NCI-H2227 treated with DMSO at 0.1 percent for 48 hours (cell line): ENCODE results near the gene LAIR2.
A peak's percentile ranks its signal among the peaks of the same experiment; 100 is the strongest.
"Not testable (repeated sequence)": the region's sequence is repeated elsewhere in the genome, so short reads cannot be mapped to it uniquely, and the experiment has no call there.

Experiments used
- DNase-seq: peaks from one replicate; lab custom pipeline; 2025; lab: John Stamatoyannopoulos, UW

The LAIR2 gene

DNA sequence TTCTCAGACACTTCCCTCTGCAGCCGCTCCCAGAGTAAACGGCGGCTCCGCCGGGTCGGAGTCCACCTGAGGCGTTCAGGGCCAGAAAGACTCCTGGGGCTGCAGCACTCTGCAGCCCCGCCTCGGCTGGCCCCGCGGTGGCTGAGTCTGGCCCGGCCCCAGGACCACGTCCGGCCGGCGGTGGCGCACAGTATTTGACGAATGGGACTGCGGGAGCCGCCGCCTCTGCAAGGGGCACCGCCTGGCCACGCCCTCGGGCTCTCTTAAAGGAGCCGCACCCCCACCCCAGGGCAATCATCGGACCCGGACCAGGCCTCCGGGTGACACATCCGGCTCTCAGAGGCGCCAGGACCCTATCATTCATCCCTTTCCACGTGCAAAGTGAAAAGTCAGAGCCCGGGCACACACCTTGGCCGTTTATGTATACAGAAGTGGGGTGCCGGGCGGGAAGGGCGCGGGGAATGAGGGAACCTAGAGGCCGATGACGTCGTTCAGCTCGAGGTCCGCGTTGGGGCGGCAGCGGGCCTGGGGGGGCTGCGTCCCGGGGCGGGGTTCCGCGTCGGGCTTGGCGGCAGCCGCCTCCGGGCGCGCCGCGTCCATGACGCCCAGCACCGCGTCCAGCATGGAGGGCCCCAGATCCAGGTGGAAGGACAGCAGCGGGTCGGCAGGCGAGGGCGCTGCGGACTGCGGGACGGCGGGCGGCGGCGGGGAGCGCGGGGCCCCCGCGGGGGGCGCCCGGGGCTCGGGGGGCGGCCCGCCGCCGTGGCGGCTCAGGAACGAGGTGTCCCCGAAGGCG is 37.8 kb upstream of the LAIR2 start:
- peak; percentile 94 for DNase-seq

DNA sequence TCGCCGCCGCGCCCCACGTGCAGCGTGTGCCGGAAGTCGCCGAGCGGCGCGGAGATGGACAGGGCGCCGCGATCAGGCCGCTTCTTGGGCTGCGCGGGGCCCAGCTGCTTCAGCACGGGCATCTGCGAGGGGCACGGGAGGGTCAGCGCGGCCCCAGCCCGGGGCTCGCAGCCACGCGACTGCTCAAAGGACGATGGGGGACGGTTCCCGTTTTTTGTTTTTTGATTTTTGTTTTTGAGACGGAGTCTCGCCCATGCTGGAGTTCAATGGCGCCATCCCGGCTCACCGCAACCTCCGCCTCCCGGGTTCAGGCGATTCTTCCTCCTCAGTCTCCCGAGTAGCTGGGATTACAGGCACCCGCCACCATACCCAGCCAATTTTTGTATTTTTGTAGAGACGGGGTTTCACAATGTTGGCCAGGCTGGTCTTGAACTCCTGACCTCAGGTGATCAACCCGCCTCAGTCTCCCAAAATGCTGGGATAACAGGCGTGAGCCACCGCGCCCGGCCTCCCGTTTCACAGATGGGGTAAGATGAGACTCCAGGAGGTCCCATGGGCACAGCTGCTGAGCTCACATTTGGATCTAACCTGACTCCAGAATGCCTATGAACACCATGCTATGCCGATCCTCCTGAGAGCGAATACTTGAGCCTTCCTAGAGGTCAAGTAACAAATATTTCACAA is 37.1 kb upstream of the LAIR2 start:
- no peak for DNase-seq

DNA sequence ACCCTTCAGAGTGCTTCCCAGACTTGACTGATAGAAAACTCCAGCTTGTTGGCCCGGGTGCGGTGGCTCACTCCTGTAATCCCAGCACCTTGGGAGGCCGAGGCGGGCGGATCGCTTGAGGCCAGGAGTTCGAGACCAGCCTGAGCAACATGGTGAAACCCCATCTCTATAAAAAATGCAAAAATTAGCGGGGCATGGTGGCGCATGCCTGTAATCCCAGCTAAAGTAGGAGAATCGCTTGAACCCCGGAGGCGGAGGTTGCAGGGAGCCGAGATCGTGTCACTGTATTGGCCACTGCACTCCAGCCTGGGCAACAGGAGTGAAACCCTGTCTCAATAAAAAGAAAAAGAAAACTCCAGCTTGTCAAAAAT is 36.5 kb upstream of the LAIR2 start:
- DNase-seq: not testable (repeated sequence)

DNA sequence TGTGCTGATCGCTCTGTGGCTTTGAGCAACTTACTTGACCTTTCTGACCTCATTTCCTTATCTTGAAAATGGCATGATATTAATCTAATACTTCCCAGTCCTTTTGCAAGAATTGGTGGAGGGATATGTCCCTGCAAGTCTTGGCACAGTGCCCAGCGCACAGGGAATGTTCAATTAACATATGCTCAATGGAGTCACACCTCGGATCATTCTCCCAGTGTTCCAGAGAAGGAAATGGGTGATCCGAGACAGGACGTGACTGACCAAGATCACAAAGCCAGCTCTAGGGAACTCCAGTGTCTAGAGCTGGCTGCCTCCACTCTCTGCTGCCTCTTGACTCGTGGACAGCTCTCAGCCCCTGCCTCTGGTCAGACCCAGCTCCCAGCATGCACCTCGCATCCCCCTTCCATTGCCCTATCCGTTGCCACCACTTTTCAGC is 33.1 kb upstream of the LAIR2 start:
- DNase-seq: no peak

DNA sequence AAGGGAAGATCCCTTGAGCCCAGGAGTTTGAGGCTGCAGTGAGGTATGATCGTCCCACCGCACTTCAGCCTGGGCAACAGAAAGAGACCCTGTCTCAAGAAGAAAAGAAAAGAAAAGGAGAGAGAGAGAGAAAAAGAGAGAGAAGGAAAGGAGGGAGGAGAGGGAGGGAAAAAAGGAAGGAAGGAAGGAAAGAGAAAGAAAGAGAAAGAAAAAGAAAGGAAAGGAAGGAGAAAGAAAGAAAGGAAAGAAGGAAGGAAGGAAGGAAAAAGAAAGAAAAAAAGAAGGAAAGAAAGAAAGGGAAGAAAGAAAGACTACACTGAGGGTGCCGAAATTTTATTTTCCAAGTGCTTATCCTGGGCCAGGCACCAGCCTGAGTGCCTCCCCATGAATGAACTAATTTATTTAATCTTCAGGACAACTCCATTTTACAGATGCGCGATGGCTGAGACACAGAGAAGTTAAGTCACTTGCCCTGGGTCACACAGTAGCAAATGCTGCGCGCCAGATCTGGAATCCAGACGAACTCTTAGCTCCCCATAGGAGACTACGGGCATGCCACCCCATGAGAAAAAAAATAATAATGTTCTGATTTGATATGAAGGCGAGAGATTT is 32.2 kb upstream of the LAIR2 start:
- no peak for DNase-seq

DNA sequence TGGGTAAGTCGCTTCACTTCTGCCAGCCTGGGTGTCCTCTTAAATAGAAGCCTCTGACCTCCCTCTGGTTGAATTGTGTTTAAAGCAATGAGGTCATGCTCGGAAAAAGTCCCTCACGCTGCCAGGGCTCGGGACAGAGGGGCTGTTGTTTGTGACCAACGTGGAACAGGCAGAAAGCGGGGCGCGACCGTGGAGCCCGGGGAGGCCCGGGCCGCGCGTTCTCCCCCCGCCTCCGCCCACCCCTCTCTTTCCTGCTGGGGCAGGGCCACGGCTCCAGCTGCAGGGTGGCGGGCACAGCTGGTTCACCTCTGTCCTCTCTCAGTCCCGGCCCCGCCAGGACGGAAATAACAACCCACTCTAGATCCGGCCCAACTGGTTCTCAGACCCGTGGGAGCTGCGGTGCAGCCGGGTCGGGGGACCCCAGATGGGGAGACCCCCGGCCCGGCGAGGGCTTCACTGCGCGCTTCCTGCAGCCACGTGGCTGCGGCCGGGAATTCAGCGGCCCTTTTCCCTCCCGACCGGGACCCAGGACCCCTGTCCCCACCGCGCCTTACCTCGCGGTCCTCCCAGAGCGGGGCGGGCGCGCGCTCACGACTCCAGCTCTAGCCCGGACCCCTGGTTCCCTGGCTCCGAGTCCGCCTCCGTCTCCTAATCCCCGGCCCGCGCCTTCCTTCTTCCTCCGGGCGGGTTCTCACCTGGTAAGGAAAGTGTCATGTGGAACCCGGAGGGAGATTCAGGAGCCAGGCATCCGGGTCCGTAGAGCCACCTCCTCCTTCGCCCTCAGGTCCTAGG is 31.4 kb upstream of the LAIR2 start:
- no peak for DNase-seq

DNA sequence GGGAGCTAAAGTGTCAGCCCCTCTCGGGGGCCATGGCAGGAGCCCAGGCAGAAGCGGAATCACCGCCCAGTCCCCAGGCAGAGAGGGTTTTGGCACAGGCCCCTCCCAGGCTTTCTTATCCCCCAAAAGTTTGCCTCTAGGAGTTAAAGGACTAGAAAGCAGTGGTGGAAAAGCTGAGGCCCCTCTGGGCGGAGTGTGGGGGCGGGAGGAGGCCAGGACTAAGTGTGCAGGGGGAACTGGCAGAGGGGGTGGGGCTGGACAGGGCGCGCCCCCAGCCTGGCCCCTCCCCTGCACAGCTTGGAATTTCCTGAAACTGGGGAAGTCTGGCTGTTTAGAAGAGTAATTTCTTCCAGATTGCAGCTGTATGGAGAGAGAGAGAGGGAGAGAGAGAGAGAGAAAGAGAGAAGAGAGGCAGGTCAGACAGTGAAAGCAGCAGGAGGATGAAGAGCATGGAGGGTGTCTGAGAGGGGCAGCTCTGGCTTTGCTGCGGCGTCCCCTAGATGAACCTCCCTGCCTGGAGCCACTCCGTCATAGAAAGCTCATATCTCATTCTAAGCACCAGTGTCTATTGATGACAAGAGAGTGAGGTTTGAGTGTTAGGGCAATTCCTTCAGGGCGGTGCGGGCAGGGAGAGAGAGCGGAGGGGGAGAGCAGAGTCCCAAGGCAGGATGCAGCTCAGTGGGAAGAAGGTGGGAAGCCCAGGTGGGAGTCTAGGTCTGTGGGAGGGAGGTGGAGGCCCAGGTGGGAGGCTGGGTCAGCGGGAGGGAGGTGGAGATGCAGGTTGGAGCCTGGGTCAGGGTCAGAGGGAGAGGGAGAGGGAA is 29.4 kb upstream of the LAIR2 start, which contains the start of gene CDC42EP5:
Gene CDC42EP5 (minus strand): TSS at position 226 of the 821 bp plus-strand sequence. CDS start 7,749 bp downstream, outside the sequence.
- DNase-seq: no peak

DNA sequence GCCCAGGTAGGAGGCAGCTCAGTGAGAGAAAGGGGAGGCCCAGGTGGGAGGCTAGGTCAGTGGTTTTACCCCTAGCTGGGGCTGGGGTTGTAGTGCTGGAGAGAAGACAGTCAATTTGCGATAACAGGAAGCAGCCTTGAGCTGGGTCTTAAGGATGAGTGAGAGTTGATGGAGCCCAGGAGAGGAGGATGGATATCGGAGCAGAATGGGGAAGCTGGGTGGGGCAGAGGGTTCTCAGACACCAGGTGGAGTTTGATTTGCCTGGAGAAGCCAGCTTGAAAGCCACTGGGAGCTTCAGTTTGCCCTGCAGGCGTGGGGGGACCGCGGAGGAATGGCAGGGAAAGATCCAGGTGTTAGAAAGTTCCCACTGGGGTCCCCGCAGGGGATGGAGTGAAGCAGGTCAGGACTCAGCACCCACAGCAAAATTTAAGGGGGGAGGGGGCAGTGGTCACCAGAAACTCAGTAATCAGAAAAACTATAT is 28.7 kb upstream of the LAIR2 start:
- no peak for DNase-seq

DNA sequence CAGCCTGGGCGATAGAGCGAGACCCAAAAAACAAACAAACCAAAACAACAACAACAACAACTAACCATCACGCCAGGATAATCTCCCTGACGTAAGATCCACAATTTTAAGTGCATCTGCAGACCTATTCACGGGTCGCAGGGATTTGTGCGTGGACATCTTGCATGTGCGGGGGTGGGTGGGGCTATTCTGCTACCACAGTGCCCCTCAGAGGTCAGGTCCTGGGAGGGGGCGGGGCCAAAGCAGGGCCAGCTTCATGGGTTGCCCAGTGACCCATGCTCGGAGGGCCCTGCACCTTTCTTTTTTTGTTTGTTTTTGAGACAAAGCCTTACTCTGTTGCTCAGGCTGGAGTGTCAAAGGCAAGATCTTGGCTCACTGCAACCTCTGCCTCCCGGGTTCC is 26.9 kb upstream of the LAIR2 start:
- no peak for DNase-seq

DNA sequence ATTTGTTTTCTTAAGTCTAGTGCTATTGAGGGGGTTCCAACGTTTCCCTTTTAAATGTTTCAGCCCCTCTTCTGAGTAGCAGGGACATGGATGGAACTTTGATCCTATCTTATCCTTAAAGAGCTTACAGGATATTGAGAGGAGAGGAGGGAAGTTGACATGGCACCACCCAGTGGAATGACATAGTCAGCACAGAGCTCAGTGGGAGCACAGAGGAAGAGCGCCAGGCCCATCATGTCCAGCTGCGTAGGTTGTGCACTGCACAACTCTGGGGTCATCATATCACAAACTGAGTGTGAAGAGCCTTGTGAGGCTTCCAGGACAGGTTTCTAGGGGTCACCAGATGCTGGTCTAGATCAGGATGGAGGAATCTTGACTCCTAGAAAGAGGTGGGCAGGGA is 25.0 kb upstream of the LAIR2 start:
- DNase-seq: no peak

DNA sequence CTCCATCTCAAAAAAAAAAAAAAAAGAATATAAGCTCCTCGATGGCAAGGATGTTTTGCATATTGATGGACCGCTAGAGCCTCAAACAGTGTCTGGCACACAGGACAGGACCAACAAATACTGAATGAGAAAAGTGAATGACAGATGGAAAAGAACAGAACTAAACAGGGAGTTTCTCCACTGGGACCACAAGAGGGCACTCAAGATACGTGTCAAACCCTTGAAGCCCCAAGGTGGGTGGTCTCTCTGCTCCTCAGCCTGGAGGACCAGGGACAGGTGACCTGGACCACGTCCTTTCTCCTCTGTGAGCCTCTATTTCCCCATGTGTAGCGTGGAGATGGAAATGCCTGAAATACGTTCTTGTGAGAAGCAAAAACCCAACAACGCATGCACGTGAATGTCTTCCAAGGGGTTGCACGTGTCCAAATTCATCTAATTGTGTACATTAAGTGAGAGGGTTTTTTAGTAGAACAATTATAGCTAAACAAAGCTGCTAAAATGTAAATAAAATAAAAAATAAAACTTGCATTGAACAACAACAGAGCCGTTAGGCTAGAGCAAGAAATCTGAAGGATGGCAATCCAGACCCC is 23.9 kb upstream of the LAIR2 start:
- DNase-seq: peak; percentile 81

DNA sequence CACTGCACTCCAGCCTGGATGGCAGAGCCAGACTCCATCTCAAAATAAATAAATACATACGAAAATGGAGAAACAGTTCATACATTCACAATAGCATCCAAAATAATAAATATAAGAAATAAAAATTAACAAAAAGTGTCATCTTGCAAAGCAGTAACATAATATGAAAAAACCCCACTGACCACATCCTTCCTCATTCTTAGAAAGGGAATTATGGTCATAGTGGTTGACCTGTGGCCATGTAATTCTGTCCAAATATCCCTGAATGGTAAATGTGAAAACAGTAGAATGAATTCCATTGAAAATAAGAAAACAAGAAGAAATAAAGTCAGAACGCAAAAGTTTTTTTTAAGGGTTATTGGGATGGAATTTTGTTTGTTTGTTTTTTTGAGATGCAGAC is 22.6 kb upstream of the LAIR2 start:
- no peak for DNase-seq

DNA sequence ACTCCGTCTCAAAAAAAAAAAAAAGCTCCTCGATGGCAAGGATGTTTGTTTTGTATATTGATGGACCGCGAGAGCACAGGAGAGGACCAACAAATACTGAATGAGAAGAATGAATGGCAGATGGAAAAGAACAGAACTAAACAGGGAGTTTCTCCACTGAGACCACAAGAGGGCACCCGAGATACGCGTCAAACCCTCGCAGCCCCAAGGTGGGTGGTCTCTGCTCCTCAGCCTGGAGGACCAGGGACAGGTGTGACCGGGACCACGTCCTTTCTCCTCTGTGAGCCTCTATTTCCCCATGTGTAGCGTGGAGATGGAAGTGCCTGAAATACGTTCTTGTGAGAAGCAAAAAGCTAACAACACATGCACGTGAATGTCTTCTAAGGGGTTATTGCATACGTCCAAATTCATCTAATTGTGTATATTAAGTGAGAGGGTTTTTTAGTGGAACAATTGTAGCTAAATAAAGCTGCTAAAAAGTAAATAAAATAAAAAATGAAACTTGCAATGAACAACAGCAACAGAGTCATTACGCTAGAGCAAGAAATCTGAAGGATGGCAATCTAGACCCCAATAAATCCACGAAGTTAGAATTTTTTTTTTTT is 21.2 kb upstream of the LAIR2 start:
- peak; percentile 82 for DNase-seq

DNA sequence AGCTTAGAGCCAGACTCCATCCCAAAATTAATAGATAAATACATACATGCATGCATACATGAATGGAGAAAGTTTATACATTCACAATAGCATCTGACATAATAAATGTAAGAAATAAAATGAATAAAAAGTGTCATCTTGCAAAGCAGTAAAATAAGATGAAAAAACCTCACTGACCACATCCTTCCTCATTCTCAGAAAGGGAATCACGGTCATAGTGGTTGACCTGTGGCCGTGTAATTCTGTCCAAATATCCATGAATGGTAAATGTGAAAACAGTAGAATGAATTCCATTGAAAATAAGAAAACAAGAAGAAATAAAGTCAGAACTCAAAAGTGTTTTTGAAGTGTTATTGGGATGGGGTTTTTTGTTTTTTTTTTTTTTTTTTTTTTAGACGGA is 19.7 kb upstream of the LAIR2 start:
- no peak for DNase-seq

DNA sequence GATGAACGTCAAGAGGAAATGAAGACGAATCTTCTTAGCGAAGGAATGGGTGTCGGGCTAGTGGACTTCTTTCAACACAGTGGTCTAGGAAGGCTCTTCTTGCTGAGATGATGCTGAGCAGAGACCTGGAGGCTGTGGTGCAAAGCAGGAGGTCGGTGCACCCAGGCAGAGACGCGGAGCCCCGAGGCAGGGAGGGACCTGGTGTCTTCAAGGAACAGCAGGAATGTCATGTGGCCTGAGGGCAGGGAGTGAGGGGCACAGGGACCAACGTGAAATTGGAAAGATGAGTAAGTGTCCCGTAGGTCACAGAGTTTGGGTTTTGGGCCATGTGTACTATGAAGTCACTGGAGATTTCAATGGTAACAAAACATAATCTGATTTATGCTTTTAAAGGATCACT is 18.2 kb upstream of the LAIR2 start:
- no peak for DNase-seq

DNA sequence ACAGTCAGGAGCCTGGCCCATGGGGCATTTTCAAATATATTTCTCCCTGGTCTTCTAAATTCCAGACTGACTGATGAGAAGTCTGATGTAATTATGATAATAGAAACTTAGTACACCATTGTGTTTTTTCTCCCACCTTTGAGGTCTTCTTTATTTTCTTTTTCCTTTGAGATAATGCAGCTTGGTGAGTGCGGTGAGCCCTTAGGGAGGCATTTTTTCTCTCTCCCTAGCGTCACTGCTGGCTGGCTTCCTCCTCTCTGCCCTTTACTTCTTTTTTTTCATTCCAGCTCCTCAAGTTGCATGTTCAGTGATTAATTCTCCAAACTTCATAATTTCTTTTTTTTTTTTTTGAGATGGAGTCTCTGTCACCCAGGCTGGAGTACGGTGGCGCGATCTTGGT is 16.8 kb upstream of the LAIR2 start:
- DNase-seq: no peak

DNA sequence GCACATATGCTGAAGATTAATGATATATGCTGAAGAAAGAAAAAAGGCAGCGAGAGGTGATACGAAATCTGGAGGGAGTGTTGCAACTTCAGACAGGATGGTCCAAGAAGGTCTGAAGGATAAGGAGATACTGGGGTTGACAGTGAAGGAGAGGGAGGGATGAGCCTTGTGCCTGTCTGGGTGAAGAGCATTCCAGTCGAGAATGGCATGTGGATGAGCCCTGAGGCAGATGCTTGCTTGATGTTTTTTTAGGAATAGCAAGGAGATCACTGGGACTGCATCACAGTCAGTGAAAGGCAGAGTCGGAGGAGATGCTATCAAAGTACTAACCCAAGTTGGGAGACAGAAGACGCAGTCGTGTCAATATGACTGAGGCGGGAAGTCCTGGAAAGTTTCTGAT is 13.3 kb upstream of the LAIR2 start:
- DNase-seq: no peak

DNA sequence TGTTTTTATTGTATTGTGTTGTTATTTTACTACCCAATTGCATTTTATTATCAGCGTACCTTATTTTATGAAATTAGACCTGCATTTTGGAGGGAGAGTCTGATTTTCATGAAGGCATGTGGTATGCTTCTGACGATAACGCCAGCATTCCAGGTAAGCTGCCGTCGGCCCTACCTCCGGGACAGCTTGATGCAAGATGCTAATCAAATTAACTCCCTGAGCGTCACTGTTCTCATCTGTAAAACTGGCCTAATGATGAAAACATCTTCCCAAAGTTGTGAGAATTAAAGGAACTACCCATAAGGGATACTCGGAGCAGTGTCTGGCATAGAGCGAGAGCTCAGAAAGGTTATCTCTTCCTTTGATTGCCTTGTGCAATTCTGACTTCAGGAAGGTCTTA is 12.9 kb upstream of the LAIR2 start:
- DNase-seq: no peak

DNA sequence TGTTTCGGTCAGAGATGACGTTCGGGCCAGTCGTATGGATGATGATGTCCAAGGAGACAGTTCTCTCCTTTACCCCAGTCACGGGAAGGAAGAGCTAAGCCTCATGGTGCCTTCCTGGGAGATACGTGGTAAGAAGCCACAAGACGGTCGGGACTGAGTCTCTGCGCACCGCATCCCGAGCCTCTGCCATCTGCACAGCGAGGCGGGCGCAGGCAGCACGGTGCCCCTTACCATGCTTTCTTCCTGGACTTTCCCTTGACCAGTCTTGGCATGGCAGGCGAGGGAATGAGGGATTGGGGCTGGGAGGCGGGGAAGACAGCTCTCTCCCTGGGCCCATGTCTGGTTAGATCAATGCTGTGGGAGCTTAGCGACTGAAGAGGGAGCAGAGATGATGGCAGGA is 10.1 kb upstream of the LAIR2 start:
- no peak for DNase-seq

DNA sequence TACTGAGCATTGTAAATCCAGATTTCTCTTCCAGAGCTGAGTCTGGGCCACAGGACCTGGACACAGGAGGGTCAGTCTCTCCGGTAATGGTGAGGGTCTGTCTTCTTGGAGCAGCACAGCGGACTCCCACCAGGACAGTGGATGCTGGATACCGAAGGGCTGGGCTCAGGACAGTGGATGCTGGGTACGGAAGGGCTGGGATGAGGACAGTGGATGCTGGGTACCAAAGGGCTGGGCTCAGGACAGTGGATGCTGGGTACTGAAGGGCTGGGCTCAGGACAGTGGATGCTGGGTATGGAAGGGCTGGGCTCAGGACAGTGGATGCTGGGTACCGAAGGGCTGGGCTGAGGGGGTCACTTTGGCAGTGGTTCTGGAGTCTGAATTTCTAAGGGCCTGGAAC is 9.6 kb upstream of the LAIR2 start:
- DNase-seq: not testable (repeated sequence)
